GM19397 (cell line): ENCODE data around the gene ARHGAP42.
A peak's percentile ranks its signal among the peaks of the same experiment; 100 is the strongest.
"Not testable (repeated sequence)": the region's sequence is repeated elsewhere in the genome, so short reads cannot be mapped to it uniquely, and the experiment has no call there.

Experiments
- ATAC-seq: cut with Tn5 transposase; IDR thresholded peaks from one replicate; pipeline ENCODE4 v1.9.1; 2021; ENCODE audit warnings: mild to moderate bottlenecking, moderate library complexity; ENCODE audit not compliant: unreplicated experiment

Gene ARHGAP42, protein sequence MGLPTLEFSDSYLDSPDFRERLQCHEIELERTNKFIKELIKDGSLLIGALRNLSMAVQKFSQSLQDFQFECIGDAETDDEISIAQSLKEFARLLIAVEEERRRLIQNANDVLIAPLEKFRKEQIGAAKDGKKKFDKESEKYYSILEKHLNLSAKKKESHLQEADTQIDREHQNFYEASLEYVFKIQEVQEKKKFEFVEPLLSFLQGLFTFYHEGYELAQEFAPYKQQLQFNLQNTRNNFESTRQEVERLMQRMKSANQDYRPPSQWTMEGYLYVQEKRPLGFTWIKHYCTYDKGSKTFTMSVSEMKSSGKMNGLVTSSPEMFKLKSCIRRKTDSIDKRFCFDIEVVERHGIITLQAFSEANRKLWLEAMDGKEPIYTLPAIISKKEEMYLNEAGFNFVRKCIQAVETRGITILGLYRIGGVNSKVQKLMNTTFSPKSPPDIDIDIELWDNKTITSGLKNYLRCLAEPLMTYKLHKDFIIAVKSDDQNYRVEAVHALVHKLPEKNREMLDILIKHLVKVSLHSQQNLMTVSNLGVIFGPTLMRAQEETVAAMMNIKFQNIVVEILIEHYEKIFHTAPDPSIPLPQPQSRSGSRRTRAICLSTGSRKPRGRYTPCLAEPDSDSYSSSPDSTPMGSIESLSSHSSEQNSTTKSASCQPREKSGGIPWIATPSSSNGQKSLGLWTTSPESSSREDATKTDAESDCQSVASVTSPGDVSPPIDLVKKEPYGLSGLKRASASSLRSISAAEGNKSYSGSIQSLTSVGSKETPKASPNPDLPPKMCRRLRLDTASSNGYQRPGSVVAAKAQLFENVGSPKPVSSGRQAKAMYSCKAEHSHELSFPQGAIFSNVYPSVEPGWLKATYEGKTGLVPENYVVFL

DNA sequence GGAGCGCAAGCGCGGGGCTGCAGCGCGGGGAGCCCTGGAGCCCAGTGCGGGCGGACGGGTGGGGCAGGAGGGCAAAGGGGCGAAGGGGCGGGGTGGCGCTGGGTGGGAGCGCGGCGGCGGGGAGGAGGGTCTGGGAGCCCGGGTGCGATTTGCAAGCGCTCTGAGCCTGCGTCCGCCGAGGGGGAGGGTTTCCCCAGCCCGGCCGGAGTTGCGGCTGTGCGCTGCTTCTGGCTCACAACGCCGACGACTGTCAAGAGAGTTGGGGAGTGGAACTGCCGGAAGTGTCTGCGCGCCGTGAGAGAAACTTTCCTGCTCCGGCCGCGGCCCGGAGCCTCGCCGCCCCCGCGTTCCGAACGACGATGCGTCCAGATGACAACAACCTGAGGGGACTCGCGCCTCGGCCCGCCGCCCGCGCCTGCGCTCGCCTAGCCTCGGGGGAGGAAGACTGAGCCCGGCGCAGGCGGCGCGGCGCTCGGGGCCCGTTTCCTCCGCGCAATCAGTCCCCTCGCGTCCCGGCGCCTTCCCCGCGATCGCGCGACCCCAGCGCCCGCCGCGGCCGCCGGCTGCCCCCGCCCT lies at the start of gene ARHGAP42:
Gene ARHGAP42, plus strand, starts transcription at position 235 of the 576 bp plus-strand sequence. CDS start 391 bp downstream, outside the sequence.
- ATAC-seq: peak; percentile 77

DNA sequence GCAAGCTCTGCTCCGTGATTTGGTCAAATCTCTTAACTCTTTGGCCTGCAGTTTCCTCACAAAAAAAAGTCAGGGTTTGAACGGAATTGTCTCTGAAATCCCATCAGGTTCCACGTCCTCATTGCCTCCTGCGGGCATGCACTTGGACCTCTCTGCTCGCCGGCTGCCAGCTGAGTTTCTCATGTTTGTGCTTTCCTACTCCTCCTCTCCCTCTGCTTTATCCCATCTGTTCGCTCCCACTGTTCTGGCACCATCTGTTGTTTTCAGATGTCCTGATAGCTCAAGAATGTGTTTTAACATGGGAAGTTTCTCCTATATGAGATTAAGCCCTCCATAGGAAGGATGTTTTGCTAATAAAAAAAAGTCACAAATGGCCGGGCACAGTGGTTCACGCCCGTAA lies 49.4 kb upstream of the ARHGAP42 start:
- ATAC-seq: no peak

DNA sequence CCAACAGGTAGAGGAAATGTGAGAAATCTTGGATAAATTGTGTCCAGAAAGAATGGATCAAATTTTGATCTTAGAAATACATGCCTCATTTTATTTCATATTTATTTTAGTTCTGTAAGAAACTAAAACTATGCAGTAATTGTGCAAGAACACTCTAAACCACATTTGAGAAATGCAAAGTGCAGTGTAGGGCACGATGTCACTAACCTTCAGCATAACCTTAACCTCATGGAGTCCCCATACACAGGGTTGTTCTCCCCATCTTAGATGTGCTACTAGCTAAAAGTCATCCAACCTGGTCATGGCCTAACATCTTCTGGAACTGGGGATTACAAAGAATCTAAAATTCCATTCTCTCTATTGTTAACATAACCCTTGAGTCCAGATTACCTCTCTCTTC lies 48.4 kb upstream of the ARHGAP42 start:
- ATAC-seq: no peak

DNA sequence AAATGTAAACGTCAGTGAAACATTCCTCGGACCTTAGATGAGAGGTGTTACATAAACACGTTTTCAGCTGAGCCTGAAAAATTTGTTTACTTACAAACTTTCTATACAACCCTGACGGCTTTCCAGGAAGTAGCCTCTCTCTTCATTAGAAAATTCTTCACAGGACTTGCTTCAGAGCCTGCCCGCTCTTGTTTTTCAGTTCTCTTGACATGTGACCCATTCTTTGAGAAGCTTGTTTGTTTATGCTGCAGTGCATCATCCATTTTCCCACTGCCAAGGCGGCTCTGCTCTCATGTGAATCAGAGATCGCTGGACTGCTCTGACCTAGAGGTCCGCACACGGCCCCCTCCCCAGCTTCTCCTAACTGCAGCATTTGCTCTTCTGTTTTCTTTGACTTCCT lies 47.9 kb upstream of the ARHGAP42 start:
- ATAC-seq: no peak

DNA sequence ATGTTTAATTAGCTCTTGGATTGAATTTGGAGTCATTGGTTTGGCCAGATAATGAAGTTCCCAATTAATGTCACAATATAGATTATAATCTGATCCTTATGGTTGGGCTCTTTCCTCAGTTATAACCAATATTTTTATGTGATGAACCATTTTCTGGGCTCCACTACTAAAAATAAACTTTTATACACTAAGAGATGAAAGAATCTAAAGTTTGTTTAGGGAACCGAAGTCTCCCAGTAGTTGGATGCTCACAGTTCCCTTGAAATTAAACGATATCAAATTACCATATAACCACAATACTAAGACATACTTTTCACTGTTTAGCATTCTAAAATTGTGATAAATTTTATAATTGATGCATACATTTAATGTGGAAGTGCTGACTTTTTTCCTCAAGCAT lies 47.0 kb upstream of the ARHGAP42 start:
- no peak for ATAC-seq

DNA sequence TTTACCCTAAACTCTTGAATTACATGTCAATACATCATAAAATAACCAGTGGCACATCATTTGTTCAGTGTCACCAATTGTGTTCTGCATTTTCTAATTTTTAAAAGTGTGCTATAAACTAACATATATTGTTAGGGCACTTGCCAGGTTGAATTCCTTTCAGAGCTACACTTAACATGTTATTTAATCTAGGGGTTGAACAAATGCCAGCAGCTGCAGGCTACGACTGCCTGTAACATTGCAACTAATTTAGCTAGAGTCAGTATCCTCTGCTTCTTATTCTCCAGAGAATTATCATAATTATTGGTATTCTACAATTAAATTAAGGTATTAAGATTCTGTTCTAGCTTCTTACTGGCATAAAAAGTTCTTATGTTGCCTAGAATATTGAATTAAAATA lies 46.4 kb upstream of the ARHGAP42 start:
- no peak for ATAC-seq

DNA sequence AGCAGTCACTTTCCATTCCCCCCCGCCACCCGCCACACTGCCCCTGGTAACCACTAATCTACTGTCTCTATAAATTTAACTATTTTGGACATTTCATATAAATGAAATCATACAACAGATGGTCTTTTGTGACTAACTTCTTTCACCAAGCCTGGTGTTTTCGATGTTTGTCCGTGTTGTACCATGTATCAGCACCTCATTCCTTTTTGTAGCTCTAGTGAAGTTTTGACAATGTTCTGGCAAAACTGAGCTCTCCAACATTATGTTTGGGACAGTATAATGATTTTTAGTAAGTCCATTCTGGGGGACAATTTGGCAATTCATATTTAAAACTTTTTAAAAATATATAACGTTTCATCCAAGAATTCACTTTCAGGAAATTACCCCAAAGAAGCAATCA lies 45.6 kb upstream of the ARHGAP42 start:
- no peak for ATAC-seq

DNA sequence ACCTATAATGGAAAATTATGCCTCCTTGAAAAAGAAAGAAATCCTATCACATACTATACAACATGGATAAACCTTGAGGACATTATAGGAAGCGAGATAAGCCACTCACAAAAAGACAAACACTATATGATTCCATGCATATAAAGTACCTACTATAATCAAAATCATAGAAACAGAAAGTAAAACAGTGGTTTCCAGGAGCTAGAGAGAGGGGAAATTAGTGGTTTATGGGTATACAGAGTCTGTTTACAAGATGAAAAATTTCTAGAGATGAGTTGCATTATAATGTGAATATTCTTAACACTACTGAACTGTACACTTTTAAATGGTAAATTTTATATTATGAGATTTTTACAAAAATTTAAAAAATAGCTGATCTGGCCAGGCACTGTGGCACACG lies 40.5 kb upstream of the ARHGAP42 start:
- ATAC-seq: no peak

DNA sequence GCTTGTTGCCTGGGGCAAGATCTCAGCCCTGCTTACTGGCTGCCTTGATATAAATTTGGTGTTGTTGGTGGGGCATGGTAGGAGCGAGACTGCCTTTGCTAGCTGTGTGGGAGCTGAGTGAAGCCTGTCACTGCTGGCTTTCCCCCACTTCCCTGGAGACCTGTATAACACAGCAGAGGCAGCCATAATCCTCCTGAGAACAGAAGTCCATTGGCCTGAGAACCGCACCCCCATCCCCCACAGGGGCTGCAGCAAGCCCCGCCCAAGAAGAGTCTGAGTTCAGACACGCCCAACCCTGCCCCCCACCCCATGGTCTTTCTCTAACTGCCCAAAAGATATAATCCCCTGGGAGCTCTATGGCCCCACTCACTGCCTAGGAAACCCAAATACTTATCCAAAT lies 39.2 kb upstream of the ARHGAP42 start:
- no peak for ATAC-seq

DNA sequence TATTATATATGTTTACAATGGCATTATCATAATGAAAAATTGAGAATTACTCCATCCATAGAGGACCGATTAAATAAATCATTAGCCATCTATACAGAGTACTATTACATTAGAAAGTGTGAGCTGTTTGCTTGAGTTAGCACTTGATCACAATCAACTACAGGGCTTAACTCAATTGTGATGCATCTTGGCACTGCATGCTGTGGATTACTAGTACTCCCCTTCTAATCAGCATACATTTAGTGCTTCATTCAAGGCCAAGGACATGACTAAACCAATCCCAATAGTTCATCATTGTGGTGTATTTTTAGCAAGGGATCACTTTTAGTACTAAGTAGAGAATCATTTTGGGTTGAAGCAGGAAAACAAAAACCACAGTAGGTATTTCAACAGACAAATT lies 23.5 kb upstream of the ARHGAP42 start:
- no peak for ATAC-seq

DNA sequence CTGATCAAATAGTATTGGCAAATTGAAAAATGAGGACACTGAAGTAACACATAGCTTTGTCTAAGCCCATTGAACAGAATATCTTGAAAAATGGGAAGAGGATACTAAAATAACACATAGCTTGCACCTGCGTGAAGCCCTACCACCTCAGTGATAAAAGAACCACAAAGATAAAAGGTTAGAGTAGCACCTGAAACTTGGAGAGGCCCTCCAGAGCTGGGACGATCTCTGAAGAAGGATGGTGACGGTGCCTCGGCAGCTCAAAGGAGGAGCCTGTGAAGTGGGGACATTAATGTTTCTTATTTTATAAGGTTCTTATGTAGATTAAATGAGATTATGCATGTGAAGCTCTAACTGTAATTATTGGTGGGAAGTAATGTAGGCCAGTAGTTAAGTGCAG lies 23.1 kb upstream of the ARHGAP42 start:
- no peak for ATAC-seq

DNA sequence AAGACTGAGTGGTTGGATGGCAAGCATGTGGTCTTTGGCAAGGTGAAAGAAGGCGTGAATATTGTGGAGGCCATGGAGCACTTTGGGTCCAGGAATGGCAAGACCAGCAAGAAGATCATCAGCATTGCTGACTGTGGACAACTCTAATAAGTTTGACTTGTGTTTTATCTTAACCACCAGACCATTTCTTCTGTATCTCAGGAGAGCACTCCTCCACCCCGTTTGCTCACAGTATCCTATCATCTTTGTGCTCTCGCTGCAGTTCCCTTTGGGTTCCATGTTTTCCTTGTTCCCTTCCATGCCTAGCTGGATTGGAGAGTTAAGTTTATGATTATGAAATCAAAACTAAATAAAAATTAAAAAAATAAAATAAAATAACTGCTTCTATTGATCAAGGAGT lies 20.3 kb upstream of the ARHGAP42 start:
- not testable (repeated sequence) for ATAC-seq

DNA sequence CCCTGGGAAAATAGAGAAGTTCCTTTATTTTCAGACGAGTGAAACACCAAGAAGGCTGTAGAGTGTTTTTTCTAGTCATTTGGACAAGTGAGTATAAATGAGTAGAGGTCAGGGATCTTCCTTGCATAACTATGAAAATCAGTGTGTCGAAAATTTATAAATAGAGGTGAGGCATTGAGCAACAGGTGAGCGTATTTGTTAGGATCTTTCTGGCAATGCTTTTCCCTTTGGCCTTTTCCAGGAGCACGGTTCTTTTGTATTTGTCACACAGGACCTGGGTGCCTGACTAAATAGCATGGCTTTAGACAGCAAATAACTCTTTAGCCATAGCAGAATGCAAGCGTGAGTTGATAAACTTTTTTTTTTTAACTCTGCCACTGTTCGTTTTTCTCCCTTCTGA lies 19.6 kb upstream of the ARHGAP42 start:
- no peak for ATAC-seq

DNA sequence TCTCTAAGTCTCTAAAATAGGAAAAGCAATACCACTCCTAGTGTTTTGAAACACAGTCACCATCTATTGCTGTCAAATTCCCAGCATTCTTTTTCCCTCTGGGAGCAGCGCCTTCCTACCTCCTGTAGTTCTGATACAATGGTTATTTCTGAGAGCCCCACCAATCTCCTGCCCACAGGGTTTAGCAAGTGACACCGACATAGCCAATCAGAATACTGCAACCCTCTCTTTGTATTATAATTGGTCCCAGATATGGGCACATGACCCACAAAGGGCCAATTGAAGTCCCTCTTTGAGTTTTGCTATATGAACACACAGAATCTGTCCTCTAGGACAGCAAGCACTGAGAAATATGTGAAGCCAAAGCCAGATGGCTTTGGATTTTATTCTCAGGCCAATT lies 16.9 kb upstream of the ARHGAP42 start:
- no peak for ATAC-seq

DNA sequence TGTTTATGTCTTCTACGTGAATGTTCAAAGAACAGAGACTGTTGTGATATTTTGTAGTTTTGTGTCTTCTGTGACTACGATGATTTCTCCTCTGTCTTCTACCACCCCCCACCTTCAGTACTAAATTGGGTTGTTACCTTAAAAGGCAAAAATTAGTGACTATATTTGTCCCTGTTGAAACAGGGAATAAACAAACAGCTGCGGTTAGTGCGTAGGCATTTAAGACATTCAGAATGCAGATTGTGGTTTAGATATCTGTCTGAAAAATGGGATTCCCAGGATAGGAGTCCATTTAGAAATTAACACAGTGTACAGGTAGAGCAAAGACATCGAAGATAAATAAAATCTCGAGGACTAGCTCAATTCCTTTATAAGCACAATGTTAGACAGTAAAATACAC lies 15.6 kb upstream of the ARHGAP42 start:
- no peak for ATAC-seq

DNA sequence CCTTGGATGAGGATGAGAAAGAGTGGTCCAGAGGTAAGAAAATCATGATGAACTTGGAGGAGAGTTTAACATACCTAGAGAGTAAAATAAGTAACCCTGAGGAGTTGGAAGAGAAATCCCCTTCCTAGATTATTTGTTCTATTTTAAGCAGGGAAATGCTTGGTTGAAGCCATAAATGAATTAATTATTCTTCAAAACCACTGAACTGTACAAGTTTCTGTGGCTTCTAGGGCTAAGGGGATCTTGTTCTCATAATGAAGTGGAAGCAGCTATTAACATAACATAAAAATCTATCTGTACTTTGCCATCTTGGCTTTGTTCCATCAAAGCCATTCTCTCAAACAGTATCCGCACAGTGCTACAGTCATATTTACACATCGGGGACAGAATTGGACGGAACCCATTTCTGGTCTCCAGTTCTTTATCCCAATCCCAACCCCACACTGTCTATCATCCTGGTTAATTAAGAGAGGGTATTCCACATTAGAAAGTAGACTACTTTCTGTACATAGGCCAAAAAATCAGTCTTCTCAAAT lies 14.5 kb upstream of the ARHGAP42 start:
- no peak for ATAC-seq

DNA sequence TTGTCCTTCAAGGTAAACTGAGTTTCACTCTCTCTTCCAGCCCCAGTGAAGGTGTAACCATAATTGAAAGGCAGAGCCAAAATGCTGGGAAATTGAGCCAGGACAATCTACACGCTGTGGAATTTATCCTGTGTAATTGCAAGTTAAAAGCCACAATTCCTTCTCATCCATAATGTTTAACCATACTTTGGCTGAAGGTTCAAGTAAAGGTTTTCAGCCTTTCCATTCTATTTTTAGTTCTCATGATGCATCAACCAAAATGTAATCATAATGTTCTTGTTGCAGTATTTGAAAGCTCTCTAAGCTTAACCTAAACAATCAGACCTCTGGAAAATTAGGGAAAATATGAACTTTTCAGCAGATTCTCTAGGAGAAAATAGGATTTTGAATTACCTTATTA lies 14.0 kb upstream of the ARHGAP42 start:
- no peak for ATAC-seq

DNA sequence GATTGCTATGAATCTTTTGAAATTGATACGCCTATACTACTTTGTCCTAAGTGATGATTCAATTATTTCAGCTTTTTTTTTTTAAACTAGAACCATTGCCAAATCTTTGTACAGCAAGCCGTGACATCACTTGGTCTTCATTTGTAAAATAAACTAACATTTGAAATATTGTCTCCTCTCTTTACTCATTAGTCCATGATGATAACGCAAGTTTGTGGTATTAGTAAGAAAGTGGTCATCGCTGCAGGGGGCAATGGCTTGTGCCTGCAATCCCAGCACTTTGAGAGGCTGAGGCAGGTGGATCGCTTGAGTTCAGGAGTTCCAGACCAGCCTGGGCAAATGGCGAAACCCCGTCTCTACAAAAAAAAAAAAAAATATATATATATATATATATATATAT lies 12.9 kb upstream of the ARHGAP42 start:
- no peak for ATAC-seq

DNA sequence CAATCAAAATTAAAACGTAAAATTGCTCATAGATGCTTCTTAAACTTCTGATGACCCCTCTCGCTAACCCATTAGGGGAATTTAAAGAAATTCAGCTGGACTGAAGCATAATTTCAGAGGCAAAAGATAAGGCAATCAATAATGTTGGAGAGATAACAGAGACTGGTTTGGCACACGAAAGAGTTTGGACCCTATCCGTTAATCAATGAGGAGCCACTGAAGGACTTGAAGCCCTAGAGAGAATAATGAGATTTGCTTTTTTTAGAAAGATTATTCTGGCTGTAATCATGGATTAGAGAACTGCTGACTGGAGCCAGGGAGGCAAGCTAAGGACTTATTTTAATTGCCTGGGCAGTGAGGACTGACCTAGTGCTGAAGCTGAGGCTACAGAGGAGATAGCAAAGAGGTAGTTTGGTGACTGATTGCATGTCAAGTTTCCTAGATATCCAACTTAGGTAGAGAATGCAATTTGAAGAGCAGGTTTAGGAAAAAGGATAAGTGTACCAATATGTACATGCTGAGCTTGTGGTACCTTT lies 11.9 kb upstream of the ARHGAP42 start:
- ATAC-seq: no peak

DNA sequence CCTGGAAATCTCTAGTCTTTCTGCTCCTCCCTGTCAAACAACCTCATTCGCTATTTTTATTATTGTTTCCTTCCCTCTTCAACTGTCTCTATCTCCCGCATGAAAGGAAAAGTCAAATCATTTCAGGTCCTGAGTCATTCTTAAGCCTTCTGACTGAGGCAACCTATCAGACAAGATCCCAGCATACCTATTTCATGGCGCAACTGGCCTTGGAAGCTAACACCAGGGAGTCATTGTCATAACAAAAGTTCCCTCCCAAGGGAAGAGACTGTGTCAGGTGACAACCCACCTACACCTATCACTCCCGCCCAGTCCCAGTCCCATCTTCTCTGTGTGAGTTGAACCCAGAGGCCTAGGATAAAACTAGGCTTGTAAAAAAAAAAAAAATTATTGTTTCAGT lies 10.2 kb upstream of the ARHGAP42 start:
- ATAC-seq: no peak

DNA sequence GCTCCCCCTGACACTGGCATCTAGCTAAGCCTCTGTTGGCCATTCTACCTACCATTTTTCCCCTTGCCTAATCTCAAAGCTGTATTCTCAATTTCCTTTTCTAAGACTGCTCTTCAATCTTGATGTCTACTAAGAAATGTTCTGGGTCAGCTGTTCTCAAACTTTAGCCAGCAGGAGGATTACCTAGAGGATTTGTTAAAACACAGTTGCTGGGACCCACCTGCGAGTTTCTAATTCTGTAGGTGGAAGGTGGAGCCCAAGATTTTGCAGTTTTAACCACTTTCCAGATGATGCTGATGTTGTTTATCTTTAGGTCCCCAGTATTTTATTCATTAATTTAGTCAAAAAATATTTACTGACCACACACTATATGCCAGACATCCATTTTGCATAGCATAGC lies 9.3 kb upstream of the ARHGAP42 start:
- no peak for ATAC-seq
